AG09319 (cell line): ENCODE measurements around the gene CHRNA9.

Source experiments
- DNase-seq: peaks from one replicate; pipeline ENCODE4 v3.0.0-alpha.2; 2010; ENCODE audit warnings: low read depth; ENCODE audit errors: extremely low read depth
- TF ChIP-seq, protein P1 (sequence below): IDR thresholded peaks from 2 replicates; pipeline ENCODE4 v1.5.1; 2011; ENCODE audit warnings: low read depth, mild to moderate bottlenecking, inconsistent platforms, low read length, moderate library complexity

The CHRNA9 gene

DNA sequence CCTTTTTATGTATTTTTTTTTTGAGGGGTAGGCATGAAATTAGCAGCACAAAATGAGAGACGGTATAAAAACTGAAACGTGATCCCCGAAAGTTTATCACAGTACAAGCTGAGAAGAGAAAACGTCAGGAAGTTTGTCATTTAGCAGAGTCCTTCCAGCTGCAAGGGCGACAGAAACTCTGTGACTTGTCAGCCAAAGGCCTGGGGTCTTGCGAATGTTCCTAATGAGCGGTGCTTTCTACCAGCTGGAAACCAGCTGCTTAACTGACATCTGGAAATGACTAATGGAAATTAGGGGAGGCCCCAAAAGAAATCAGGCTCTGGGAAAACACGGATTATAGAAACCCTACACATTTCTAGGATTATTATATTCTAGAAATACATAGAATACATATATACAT, 66.5 kb downstream of the CHRNA9 start:
- TF ChIP-seq, protein P1, sequence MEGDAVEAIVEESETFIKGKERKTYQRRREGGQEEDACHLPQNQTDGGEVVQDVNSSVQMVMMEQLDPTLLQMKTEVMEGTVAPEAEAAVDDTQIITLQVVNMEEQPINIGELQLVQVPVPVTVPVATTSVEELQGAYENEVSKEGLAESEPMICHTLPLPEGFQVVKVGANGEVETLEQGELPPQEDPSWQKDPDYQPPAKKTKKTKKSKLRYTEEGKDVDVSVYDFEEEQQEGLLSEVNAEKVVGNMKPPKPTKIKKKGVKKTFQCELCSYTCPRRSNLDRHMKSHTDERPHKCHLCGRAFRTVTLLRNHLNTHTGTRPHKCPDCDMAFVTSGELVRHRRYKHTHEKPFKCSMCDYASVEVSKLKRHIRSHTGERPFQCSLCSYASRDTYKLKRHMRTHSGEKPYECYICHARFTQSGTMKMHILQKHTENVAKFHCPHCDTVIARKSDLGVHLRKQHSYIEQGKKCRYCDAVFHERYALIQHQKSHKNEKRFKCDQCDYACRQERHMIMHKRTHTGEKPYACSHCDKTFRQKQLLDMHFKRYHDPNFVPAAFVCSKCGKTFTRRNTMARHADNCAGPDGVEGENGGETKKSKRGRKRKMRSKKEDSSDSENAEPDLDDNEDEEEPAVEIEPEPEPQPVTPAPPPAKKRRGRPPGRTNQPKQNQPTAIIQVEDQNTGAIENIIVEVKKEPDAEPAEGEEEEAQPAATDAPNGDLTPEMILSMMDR = no peak
- DNase-seq = no peak

DNA sequence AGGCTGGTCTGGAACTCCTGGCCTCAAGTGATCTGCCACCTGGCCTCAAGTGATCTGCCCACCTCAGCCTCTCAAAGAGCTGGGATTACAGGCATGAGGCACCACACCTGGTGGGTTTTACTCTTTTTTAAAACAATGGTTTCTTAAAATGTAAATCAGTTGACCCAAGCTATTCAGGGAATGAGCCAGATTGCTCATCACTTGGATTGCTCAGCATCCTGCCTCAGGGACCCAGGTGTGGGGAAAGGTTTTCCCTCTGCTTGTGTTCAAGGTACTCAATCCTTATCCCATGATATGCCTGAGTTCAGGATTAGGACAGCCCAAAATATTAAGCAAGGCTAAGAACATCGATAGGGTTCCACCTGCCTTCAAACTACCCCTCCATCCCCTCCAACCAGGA, 67.4 kb downstream of the CHRNA9 start:
- no peak for DNase-seq
- TF ChIP-seq, protein P1 = no peak

DNA sequence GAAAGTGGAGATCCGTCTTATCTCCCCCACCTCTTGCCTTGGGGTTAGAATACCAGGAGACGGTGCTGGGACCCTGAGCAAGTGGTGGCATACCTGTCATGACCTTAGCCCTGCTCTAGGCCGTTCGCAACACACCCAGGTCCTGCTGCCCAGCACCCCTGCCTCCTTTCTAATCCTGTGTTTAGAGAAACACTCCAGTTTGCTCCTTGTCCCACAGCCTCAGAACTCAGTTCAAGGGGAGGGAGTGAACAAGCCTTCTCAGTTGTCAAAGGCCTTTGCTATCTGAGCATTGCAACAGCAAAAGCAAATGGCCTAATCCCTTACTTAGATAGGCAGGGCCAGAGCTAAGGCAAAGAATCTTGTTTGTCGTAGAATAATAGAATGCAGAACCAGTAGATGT, 67.9 kb downstream of the CHRNA9 start:
- no peak for DNase-seq
- TF ChIP-seq, protein P1 = no peak
